ENCODE results near the gene MARK3. TPM values are rescaled to one million over a fixed set of nuclear protein-coding genes. Genes with fewer than 3 reads are reported as not detected.

The MARK3 gene
- total RNA-seq, 1 experiment from 2014 or later, result 72.5 TPM

- ChIA-PET POLR2A (no interaction called here), CTCF (interaction anchor here (1.3 kb wide), 1 partner anchor 46 kb away, joined by 4 read pairs; no protein-coding TSS in a partner anchor), RAD21 (ENCODE audit: low non-redundant PET in 1 of 2, low total read pairs in 2 of 2, uncharacterized antibody in 2 of 2, unreplicated experiment in 2 of 2) (interaction anchor here in 1 of 2 experiments (0.6 kb wide), 1 partner anchor 111 kb away, joined by 3 read pairs; no protein-coding TSS in a partner anchor)
- no peak overlapping the region for H3K27ac ChIP-seq (ENCODE audit: low read depth, low read length)
- no peak overlapping the region for H3K4me2 ChIP-seq (ENCODE audit: low read length)
- no peak overlapping the region for H2AFZ ChIP-seq (ENCODE audit: low read depth, low read length, poor library complexity, severe bottlenecking)
- no TSS peak for BruUV-seq (replicated peaks)
- H3K9ac ChIP-seq (ENCODE audit: low read length), result no peak overlapping the region
- no peaks in the 10 kb centered on the region for H3K27me3 ChIP-seq (ENCODE audit: insufficient read depth, low read length)
- intact Hi-C loops (cut with micrococcal nuclease), result no loop called here
- H3K4me3 ChIP-seq (replicated peaks in 1 of 2; ENCODE audit: low read depth in 1 of 2, low read length in 2 of 2), result no peak overlapping the region
- H4K20me1 ChIP-seq (ENCODE audit: insufficient read depth), result no peaks in the 10 kb centered on the region; the same call in 1 of the 2 replicates
- ATAC-seq (no peak), DNase-seq (ENCODE audit: low read depth, low spot score) (no peak)
- no peaks in the 10 kb centered on the region for H3K9me2 ChIP-seq (ENCODE audit: insufficient read depth)
- no peaks in the 10 kb centered on the region for H3K4me1 ChIP-seq (ENCODE audit: control insufficient read depth in 1 of 2, insufficient read depth in 2 of 2, low read length in 2 of 2)
- no peaks in the 10 kb centered on the region for H3K9me3 ChIP-seq (ENCODE audit: control insufficient read depth in 1 of 2, insufficient read depth in 1 of 2, low read depth in 1 of 2, low read length in 2 of 2)
- H3K36me3 ChIP-seq (ENCODE audit: control insufficient read depth in 1 of 2, insufficient read depth in 2 of 2, low read length in 2 of 2), result peaks cover 18 to 33% of the 10 kb centered on the region in 2 experiments
- peaks cover 15% of the 10 kb centered on the region for H3K79me2 ChIP-seq (ENCODE audit: insufficient read depth, low read length)
- TF ChIP-seq SRF (IDR thresholded peaks at IDR 0.05; ENCODE audit: low read depth) (no peak), RAD21 (IDR thresholded peaks at IDR 0.05; ENCODE audit: low read depth) (no peak), EZH2 (IDR thresholded peaks at IDR 0.05) (no peak), ZFX (IDR thresholded peaks at IDR 0.05) (no peak)
Observed at GRCh38 chr14:103501041-103501870, 116.0 kb downstream of the MARK3 start.

GRCh38 chr14:103501921-103502669 is 116.9 kb downstream of the MARK3 start:
- POLR2A ChIA-PET, result no interaction called here
- no TSS peak for BruUV-seq (replicated peaks)
- H3K4me2 ChIP-seq (ENCODE audit: low read length), result no peak overlapping the region
- intact Hi-C loops (cut with micrococcal nuclease), result no loop called here
- H3K4me3 ChIP-seq (replicated peaks in 1 of 2; ENCODE audit: low read depth in 1 of 2, low read length in 2 of 2), result no peak overlapping the region
- H3K9me2 ChIP-seq (ENCODE audit: insufficient read depth), result no peaks in the 10 kb centered on the region
- peaks cover 18 to 33% of the 10 kb centered on the region in 2 experiments for H3K36me3 ChIP-seq (ENCODE audit: control insufficient read depth in 1 of 2, insufficient read depth in 2 of 2, low read length in 2 of 2)
- no peak overlapping the region for H3K27ac ChIP-seq (ENCODE audit: low read depth, low read length)
- no peak overlapping the region for H2AFZ ChIP-seq (ENCODE audit: low read depth, low read length, poor library complexity, severe bottlenecking)
- no peaks in the 10 kb centered on the region; the same call in 1 of the 2 replicates for H4K20me1 ChIP-seq (ENCODE audit: insufficient read depth)
- no peaks in the 10 kb centered on the region for H3K4me1 ChIP-seq (ENCODE audit: control insufficient read depth in 1 of 2, insufficient read depth in 2 of 2, low read length in 2 of 2)
- no peaks in the 10 kb centered on the region for H3K27me3 ChIP-seq (ENCODE audit: insufficient read depth, low read length)
- CTCF ChIA-PET, result interaction anchor here (1.3 kb wide), 1 partner anchor 45 kb away, joined by 4 read pairs; no protein-coding TSS in a partner anchor
- peaks cover 15% of the 10 kb centered on the region for H3K79me2 ChIP-seq (ENCODE audit: insufficient read depth, low read length)
- H3K9ac ChIP-seq (ENCODE audit: low read length), result no peak overlapping the region
- ATAC-seq (no peak), DNase-seq (ENCODE audit: low read depth, low spot score) (no peak)
- RAD21 ChIA-PET (ENCODE audit: low non-redundant PET in 1 of 2, low total read pairs in 2 of 2, uncharacterized antibody in 2 of 2, unreplicated experiment in 2 of 2), result interaction anchor here in 1 of 2 experiments (0.6 kb wide), 1 partner anchor 112 kb away, joined by 3 read pairs; no protein-coding TSS in a partner anchor
- H3K9me3 ChIP-seq (ENCODE audit: control insufficient read depth in 1 of 2, insufficient read depth in 1 of 2, low read depth in 1 of 2, low read length in 2 of 2), result no peaks in the 10 kb centered on the region
- TF ChIP-seq ZNF274 (IDR thresholded peaks at IDR 0.05; ENCODE audit: low read depth, low read length) (no peak), TCF7L2 (IDR thresholded peaks at IDR 0.05; ENCODE audit: borderline replicate concordance, extremely low read depth, insufficient read depth, insufficient read length) (no peak), MAX (IDR thresholded peaks at IDR 0.05) (no peak), ZBTB33 (IDR thresholded peaks at IDR 0.05; ENCODE audit: extremely low read depth, insufficient replicate concordance, low read length) (no peak), EGR1 (IDR thresholded peaks at IDR 0.05; ENCODE audit: low read depth) (no peak), ELF1 (IDR thresholded peaks at IDR 0.05; ENCODE audit: borderline replicate concordance, low read depth) (no peak), YY1 (IDR thresholded peaks at IDR 0.05; ENCODE audit: extremely low read depth, insufficient replicate concordance, low read depth, low read length) (no peak), EZH2 (IDR thresholded peaks at IDR 0.05) (no peak), CEBPB (IDR thresholded peaks at IDR 0.05; ENCODE audit: low read depth) (no peak), ZFX (IDR thresholded peaks at IDR 0.05) (no peak), CTCF (IDR thresholded peaks at IDR 0.05 in 2 of 3, conservative IDR thresholded peaks at IDR 0.05 in 1 of 3; ENCODE audit: borderline replicate concordance in 1 of 3, insufficient read depth in 1 of 3, low read depth in 2 of 3, low read length in 2 of 3) (no peak)
